HG03354 (cell line): ENCODE measurements around the gene C17orf67.
A peak's percentile ranks its signal among the peaks of the same experiment; 100 is the strongest.

Experiments
- ATAC-seq: cut with Tn5 transposase; IDR thresholded peaks from one replicate; pipeline ENCODE4 v1.9.1; 2021; ENCODE audit warnings: mild to moderate bottlenecking; ENCODE audit not compliant: unreplicated experiment, poor library complexity, severe bottlenecking

Gene C17orf67, protein sequence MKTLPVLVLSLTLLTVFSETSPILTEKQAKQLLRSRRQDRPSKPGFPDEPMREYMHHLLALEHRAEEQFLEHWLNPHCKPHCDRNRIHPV

DNA sequence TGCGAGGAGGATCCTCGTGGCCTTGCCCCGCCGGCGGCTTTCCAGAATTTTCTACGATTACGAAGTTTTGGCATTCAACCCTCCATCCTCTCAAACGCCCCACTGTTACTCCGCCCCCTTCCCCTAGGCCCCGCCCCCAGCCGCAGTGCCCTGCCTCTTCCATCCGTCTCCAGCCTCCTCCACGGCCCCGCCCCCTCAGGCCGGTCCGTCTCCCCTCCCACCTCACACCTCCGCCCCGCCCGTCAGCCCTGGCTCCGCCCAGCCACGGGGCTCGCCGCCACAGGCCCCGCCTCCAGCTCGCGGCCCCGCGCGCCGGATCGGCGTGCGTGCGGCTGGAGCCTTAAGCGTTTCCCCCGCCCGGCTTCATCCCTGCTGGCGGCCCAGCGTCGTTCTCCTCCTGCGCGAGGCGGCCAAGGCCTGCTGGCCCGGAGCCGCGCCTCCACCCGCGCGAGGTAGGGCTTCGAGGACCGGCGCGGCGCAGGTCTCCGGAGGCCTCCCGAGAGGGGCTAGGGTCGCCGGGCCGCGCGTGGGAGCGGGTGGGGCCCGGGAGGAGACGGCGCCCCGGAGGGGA lies at the start of gene C17orf67, which contains the start of gene DGKE:
TSS of gene C17orf67 (minus strand) at position 112 of the 571 bp plus-strand sequence. CDS start 18,110 bp downstream, outside the sequence.
TSS of gene DGKE (plus strand) at position 343 of the 571 bp plus-strand sequence. CDS start 645 bp downstream, outside the sequence.
- ATAC-seq: peak; percentile 70

DNA sequence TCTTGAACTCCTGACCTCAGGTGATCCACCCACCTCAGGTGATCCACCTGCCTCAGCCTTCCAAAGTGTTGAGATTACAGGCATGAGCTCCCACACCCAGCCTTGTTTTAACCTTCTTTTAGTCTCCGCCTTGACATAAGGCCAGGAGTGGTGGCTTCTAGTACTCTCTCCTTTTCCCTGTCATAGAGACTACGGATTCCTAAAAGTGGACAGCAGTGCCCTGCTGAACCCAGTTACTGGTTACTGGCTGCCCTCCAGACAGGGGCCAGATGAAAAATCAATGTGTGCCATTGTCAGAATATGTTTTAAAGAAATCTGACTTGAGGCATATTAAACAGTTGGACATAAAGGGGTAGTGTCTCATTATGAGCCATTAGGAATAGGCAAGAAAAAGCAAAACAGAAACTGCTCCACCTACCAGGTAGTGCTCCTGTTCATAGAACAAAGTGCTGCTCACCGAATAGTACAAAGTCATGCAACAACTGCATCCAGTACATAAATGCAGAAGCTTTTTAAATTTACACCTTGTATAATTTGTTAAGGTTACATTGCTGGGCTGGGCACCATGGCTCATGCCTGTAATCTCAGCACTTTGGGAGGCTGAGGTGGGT lies 48.1 kb upstream of the C17orf67 start:
- ATAC-seq: no peak

DNA sequence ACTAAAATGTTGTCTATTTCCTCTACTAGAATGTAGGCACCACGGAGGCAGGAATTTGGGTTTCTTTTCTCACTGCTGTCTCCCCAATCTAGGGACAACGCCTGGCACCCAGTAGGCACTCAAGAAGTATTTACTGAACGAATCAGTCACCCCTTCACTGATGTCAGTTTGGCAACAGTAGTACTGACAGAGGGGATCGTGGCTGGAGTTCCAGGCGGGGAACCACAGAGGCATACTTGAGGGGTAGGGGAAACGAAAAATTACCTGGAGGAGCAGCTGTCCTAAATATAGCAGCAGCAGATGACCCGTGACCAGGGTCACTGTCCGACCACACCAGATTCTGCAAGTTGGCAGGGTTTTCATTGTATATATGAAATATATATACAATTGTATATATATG lies 46.9 kb upstream of the C17orf67 start:
- ATAC-seq: no peak

DNA sequence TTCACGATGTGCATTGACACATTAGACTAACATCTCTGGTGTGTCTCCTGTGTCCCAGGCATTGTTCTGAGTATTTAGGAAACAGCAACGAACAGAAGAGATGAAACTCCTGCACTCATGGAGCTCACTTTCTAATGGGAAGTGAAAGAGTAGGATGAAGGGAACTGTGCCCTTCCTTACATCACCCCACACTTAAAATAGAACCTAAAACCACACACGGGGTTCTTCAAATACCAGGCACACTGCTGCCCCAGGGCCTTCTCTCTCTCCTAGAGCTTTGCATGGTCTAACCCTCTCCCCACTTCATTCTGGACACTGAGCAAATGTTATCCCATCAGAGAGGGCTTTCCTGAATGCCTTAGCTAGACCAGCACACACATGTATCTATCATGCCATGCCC lies 46.4 kb upstream of the C17orf67 start:
- ATAC-seq: no peak

DNA sequence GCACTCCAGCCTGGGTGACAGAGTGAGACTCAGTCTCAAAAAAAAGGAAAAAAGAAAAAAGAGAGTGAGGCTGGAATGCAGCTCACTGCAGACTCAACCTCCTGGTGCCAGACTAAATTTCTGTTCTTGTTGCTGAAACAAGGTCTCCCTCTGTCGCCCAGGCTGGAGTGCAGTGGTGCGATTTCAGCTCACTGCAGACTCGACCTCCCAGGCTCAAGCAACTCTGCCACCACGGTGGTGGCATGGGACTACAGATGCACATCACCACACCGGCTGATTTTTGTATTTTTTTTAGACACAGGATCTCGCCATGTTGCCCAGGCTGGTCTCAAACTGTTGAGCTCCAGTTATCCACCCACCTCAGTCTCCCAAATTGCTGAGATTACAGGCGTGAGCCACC lies 45.6 kb upstream of the C17orf67 start:
- no peak for ATAC-seq

DNA sequence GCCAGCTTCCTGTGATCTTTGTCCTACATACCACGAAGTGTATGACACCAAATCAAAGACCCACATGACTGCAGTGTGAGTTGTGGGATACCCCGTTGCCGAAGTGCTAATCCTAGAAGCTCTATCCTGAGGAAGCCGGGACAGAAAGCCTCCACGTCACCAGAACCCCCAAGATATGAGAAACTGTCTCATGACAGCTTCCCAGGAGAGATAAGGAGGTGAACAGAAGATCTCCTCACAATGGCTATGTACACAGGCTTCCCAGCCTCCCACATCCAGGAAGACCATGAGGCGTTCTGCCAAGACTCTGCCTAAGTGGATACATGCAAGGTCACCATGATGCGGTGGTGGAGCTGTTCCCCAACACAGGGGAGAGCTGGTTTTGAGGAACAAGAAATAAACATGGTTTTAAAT lies 43.1 kb upstream of the C17orf67 start:
- no peak for ATAC-seq

DNA sequence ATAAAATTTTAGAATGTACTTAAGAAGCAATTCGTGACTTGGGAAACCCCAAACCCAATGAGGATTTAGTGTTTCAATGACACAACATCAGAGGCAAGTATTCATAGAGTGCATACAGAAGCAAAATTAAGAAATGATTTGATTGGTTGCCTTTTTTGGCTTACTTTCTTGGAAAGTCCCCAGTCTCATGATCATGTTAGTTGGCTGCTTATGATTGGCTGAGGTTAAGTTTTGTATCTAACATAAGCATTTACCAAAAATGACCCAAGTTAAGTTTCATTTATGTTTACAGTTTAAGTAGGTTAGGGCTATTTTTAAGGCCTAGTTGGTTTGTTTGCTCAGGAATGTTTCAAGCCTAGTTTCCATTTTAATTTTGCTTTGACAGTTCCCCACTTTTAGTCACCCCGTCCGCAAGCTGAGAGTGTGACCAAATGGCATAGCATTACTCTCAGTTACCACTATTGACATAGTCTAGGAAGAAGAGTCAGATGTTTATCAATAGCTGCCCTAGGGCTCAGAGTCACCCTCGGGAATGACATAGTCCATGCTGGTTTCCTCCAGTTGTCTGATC lies 36.4 kb upstream of the C17orf67 start:
- ATAC-seq: no peak

DNA sequence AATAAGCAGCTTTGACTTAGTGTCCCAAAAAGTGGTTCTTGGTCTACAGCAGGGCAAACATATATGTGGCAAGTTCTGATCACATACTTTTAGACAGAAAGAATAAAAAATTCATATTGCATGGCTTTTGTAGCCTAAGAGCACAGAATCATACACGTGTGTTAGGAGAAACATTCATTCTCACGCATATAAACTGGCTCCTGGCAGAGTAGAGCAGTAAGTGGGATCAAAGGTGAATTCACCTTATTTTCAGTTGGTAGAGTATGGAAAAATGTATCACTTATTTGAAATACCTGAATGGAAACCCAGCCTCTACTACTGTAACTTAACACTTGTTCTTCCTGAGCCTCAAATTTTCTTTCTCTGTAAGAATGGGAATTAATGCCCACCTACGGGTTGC lies 35.0 kb upstream of the C17orf67 start:
- ATAC-seq: no peak

DNA sequence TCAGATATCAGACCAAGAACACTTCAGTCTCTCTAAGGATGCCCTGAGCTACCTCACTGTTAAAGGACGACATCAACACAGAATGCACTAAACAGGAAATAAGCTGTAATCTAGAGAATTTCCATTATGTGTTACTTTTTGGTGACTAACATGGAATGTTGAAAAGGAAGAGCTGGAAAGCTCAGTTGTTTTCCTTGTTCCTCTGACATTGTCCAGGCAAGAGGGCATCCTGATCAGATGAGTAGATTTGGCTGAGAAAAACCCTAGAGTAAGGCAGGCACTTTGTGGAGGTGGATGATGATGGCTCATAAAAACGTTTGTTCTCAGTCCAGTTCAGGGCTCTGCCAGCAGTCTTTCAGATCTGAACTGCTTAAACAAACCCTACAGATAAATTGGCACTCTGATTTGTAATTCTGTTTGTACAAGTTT lies 34.2 kb upstream of the C17orf67 start:
- ATAC-seq: no peak

DNA sequence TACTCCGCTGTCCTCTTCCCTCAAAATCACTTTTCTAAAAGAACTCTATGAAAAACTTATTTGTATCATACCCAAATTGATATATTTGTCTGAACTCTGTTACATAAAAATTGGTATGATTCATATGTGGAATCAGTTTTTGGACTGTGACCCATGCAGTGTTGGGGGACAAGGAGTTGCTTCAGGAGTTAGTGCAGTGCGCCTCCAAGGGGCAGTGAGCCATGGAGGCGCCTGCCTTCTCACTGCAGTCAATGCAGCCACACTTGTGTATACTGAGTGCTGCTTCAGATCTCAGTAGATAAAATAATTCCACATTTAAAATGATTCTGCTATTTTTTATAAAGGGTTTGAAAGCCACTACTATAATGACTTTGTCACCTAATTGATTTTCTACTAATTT lies 32.8 kb upstream of the C17orf67 start:
- no peak for ATAC-seq

DNA sequence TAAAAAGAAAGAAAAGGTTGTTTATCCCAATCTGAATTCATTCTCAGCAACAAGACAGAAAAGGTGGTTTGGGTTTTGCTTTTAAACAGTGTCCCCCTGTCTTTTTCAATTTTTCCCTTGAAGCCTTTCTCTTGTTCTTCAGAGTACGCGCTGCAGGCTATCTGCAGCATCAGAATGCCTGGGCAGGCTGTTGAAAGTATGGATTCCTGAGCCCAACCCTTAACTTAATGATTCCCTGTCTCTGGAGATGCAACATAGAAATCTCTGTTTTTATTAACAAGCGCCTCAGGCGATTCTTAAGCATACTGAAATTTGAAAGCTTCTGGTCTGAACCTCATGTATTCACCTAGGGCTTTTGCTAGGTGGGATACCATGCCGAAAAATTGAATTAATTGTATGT lies 32.4 kb upstream of the C17orf67 start:
- ATAC-seq: no peak

DNA sequence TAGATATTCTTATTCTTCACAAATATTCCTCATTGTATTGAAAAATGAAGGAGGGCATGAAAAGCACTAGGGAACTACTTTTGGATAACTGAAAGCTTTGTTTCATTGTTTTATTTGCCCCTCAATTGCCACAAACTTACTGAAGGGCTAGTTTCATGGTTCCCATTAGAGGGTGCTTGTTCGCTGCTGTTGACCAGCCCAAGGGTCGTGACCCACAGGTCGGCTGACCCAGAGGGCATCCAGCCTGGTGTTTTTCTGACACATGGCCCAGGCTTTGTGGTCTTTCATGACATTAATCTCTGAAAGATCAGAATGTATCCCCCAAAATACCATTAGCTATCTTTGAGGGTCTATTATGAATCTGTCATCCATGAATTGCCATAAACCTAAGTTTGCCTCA lies 30.3 kb upstream of the C17orf67 start:
- ATAC-seq: no peak

DNA sequence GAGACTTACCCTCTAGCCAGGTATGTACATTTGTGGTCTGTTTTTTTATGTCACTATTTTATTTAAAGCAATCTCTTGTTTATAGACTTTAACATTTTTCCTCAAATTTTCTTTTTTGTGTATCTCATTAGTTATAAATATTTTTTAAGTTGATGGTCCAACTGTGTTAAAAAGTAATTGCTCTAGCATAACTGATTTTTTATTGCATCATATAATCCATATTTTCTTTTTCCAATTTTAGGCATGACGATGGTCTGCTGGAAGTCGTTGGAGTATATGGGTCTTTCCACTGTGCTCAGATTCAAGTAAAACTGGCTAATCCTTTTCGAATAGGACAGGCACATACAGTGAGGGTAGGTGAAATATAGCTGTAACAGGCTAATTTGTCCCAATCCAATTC lies 28.2 kb upstream of the C17orf67 start:
- ATAC-seq: no peak

DNA sequence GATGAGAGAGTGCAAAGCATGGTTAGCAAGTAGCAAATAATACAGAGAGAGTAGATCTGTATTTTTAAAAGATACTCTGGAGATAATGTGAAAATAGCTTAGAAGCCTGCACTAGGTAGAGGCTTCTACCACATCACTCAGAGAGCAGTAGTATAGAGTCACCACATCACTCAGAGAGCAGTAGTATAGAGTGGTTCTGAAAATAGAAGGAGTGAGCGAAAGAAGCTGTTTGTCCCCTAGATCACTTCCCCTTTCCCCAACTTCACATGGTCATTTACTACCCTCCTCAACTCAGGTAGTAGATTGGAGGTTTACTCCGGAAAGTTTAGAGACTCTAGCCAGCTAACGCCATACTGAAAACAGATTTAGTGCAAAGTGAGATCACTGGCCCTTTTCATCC lies 17.3 kb upstream of the C17orf67 start:
- ATAC-seq: peak; percentile 50

DNA sequence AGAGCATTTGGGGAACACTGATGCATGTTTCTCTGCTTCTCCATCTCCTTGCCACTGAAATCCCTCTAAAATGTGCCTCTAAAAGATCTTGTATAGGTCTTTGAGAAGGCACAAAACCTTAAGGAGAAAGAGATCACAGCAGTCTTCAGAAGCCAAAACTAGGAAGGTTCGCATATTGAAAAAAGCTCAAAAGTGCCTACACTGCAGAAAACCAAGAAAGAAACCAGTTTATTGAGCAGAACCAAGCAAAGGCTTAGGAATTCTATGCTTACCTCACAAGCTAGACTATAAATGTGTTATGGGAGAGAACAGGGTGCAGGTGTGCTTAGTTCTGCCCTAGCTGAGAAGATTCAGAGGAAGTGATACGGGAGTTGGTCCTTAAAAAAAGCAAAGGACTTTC lies 16.9 kb upstream of the C17orf67 start:
- no peak for ATAC-seq

DNA sequence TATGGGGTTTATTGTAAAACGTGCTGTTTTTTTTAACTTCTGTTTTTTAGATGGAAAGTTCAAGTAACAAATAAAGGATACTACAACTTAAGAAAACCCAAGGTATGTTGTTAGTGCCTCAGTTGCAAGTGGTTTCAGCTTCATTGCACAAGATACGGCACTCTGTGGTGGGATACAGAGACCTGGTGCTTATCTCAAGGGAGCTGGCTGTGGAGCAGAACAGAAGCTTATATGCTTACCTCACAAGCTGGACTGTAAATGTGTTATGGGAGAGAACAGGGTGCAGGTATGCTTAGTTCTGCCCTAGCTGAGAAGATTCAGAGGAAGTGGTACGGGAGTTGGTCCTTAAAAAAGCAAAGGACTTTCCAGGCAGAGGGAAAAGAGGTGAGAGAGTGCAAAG lies 15.4 kb upstream of the C17orf67 start:
- ATAC-seq: no peak

DNA sequence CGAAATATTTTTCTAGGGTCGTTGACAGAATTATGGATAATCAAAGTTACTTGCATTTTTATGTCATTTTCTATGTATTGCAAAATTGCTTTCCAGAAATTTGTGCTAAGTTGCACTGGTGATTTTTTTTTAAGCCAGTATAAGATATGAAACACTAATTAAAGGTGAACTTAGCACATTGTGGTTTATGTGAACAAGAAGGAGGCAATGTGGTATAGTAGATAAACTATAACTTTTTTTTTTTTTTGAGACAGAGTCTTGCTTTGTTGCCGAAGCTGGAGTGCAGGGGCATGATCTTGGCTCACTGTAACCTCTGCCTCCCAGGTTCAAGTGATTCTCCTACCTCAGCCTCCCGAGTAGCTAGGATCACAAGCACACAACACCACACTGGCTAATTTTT lies 13.4 kb upstream of the C17orf67 start:
- ATAC-seq: no peak

DNA sequence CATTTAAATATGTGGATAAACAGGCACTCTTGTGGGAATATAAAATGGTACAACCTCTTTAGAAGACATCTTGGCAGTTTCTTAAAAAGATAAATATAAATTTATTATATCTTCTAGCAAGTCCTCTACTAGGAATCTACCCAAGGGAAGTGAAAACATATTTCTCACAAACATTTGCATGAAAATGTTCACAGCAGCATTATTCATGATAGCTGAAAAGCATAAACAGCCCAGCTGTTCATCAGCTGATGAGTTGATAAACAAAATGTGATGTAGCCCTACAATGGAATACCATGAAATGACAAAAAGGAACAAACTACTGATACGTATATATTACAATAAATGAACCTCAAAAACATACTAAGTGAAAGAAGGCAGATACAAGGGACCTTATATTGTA lies 12.2 kb upstream of the C17orf67 start:
- no peak for ATAC-seq

DNA sequence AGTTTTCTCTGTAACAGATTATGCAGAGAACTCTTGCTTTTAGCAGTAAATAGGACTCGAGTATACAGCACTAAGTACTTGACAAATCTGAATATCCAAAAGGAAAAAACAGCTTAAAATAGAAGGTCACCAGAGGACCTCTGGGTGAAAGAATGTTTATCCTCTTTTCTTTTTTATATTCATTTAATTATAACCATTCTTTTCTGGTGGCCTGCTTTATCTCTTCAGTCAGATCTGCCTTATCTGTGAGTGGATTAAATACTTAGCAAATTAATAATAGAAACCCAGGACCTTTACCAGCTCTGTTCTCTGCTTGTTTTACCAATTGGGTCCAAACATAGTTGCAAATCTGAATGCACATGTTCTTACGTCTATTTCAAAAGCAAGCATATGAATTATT lies 8.9 kb upstream of the C17orf67 start:
- ATAC-seq: no peak

DNA sequence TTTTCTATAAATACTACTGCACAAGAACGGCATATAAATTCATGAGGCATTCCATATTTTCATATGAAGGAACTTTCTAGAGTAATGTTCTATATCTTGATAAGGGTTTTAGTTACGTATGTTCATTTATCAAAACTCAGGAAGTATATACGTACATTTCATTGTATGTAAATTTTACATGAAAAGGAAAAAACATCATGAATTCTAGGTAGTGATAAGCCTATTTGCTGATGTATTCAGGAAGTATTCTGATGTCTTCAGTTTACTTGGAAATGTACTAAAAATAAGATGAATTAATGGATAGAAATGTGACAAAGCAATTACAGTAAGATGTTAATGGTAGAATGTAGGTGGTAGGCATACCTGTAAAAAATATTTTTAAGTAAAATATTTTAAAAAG lies 5.0 kb upstream of the C17orf67 start:
- no peak for ATAC-seq

DNA sequence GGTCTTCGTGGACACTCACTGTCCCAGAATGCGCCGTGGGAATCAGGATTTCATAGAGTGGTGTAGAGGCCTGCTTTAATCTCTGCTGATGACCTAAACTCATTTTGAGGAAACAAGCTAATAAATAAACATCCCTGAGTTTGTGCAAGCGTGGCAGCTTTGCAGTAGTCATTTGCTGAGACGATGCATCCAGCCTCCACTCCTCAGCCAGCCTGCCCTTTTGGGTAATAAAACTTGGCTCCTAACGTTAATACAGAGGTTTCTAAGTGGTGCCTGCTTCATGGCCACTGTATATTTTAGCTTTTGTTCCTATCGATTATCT lies 1.5 kb upstream of the C17orf67 start:
- no peak for ATAC-seq
